PFSK-1 (cell line): ENCODE measurements around the gene MRPL1.

Experiments used
- FOXP2 ChIP-seq: optimal IDR thresholded peaks from 2 replicates; pipeline ENCODE3; 2011; ENCODE audit warnings: borderline replicate concordance, control low read depth, inconsistent platforms; ENCODE audit not compliant: insufficient read depth; ENCODE audit errors: extremely low read length, extremely low read depth
- POLR2AphosphoS5 ChIP-seq: IDR thresholded peaks from 2 replicates; pipeline ENCODE4 v1.6.1; 2012; ENCODE audit warnings: low read depth, mild to moderate bottlenecking, control low read depth, low read length, moderate library complexity
- REST ChIP-seq, 2 experiments: IDR thresholded peaks; 2 replicates each; pipeline versions ENCODE4 v1.6.1 to v1.8.0; 2011 to 2012; ENCODE audit warnings: low read depth in 2 of 2, low read length in 2 of 2, control low read depth in 1 of 2, inconsistent platforms in 1 of 2, mild to moderate bottlenecking in 1 of 2, moderate library complexity in 1 of 2; ENCODE audit not compliant: insufficient read depth in 1 of 2
- SIN3A ChIP-seq: IDR thresholded peaks from 2 replicates; pipeline ENCODE4 v1.6.1; 2012; ENCODE audit warnings: mild to moderate bottlenecking, low read length, moderate library complexity, borderline replicate concordance; ENCODE audit not compliant: insufficient read depth
- TAF1 ChIP-seq: IDR thresholded peaks from 2 replicates; pipeline ENCODE4 v1.6.1; 2012; ENCODE audit warnings: low read length, control low read depth, borderline replicate concordance; ENCODE audit not compliant: insufficient read depth

Gene MRPL1

GRCh38 chr4:77913348-77913747, 50.7 kb downstream of the MRPL1 start:
- TF ChIP-seq TAF1: no peak
- TF ChIP-seq POLR2AphosphoS5: no peak
- TF ChIP-seq FOXP2: no peak
- TF ChIP-seq REST (IDR thresholded peaks at IDR 0.05; ENCODE audit: insufficient read depth in 1 of 2, low read depth in 2 of 2, low read length in 2 of 2): no peak
- TF ChIP-seq SIN3A: no peak

DNA sequence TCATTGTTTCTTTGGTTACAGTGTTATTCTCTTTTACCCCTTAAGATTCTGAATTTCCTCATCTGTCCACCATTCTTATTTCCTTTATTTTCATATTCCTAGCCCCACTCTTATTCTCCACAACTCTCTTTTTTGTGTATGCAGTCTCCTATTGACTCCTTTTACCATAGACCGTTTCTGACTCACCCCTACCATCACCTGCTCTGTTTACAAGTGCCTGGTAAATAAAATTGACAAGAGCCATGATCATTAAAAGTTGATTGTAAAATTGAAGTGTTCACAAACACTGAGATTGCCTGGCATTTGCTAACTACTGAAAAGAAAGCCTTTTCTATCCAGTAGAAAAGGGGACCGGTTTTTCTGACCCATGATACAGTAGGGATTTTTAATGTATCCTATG, 54.4 kb downstream of the MRPL1 start:
- TF ChIP-seq REST (IDR thresholded peaks at IDR 0.05; ENCODE audit: insufficient read depth in 1 of 2, low read depth in 2 of 2, low read length in 2 of 2) (no peak), TAF1 (no peak), POLR2AphosphoS5 (no peak), FOXP2 (no peak), SIN3A (no peak)

DNA sequence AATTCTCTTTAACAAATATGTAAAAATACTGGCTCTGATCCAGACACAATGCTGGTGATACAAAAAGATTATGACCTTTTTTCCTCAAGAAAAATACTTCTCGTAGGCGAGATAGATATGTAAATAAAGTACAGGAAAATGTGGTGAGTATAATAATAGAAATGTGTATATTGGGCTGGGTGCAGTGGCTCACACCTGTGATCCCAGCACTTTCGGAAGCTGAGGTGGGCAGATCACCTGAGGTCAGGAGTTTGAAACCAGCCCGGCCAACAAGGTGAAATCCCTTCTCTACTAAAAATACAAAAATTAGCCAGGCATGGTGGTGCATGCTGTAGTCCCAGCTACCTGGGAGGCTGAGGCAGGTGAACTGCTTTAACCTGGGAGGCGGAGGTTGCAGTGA, 55.0 kb downstream of the MRPL1 start:
- TF ChIP-seq TAF1 (no peak), SIN3A (no peak), REST (IDR thresholded peaks at IDR 0.05; ENCODE audit: insufficient read depth in 1 of 2, low read depth in 2 of 2, low read length in 2 of 2) (no peak), FOXP2 (no peak), POLR2AphosphoS5 (no peak)

DNA sequence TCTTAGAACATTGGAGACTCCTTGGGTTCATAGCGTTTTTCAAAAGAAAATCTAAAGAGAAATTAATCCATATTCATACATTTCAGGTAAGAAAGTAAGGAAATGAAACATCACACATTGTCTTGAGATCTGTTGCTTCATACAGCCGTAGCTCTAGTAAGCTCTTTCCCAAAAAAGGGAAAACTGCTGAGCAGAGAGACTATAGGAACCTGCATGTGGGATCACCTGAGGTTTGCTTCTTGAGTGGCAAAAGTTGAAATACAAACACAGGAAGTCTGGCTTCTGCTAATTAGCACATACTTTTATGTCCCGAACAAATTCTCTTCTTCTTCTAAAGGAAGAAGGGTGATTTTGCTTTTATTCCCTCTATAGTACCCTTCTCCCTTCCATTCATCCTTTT, 57.7 kb downstream of the MRPL1 start:
- no peak for TF ChIP-seq TAF1
- no peak for TF ChIP-seq POLR2AphosphoS5
- TF ChIP-seq FOXP2: no peak
- TF ChIP-seq SIN3A: no peak
- TF ChIP-seq REST (IDR thresholded peaks at IDR 0.05; ENCODE audit: insufficient read depth in 1 of 2, low read depth in 2 of 2, low read length in 2 of 2): no peak

DNA sequence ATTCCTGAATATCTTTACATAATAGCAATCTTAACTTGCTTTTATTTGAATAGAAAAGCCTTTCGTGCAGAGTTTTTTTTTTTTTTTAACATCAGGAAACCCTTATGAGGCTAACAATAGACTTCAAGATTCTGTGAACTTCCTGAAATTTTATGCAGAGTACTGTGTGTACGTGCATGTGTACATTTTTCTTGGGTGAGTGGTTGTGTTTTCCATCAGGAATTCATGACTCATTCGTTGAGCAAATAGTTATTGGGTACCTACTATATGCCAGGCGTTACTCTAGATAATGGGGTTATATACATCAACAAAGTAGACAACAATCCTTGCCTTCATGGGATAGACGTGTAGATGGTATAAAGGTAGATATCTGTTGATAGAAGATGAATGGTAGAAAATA, 59.1 kb downstream of the MRPL1 start:
- TF ChIP-seq FOXP2 (no peak), TAF1 (no peak), REST (IDR thresholded peaks at IDR 0.05; ENCODE audit: insufficient read depth in 1 of 2, low read depth in 2 of 2, low read length in 2 of 2) (no peak), POLR2AphosphoS5 (no peak), SIN3A (no peak)
